Stimulated activated naive CD4-positive, alpha-beta T cell treated with Interleukin-2 at 50 U/mL for 16 hours (primary cell): Measurements from ENCODE around the gene FZD10.

ENCODE experiments used
- DNase-seq: peaks from one replicate; lab custom pipeline; 2025; lab: John Stamatoyannopoulos, UW

The FZD10 gene

GRCh38 chr12:130205495-130205894 is 43.2 kb downstream of the FZD10 start:
- no peak for DNase-seq

GRCh38 chr12:130212384-130212989 is 50.2 kb downstream of the FZD10 start:
- no peak for DNase-seq

- DNase-seq, result no peak
Measured at GRCh38 chr12:130213249-130213648, 51.0 kb downstream of the FZD10 start.

- no peak for DNase-seq
Measured at GRCh38 chr12:130214686-130215395, 52.6 kb downstream of the FZD10 start.
